Lower lobe of right lung (tissue), 2 donors: ENCODE measurements around the gene KCNC2. TPM values are rescaled to one million over a fixed set of nuclear protein-coding genes. Genes with fewer than 3 reads are reported as not detected.

Experiments
- ATAC-seq, 2 donors: fragments of 200-7000 bp; cut with Tn5 transposase; one replicate each; pipeline ENCODE4 v1.9.1; 2020 to 2022; ENCODE audit warnings: mild to moderate bottlenecking in 2 of 2, moderate library complexity in 2 of 2
- DNase-seq: peaks from one replicate; pipeline ENCODE4 v3.0.0-alpha.2; 2020
- H3K27ac ChIP-seq: fragments of 200-600 bp; one replicate; pipeline ENCODE4 v1.8.0; 2022
- H3K27me3 ChIP-seq: fragments of 200-600 bp; one replicate; pipeline ENCODE4 v1.8.0; 2022; ENCODE audit warnings: low read depth
- H3K36me3 ChIP-seq: fragments of 200-600 bp; one replicate; pipeline ENCODE4 v1.8.0; 2022; ENCODE audit warnings: mild to moderate bottlenecking
- H3K4me1 ChIP-seq: fragments of 200-600 bp; one replicate; pipeline ENCODE4 v1.8.0; 2022
- H3K4me3 ChIP-seq: fragments of 200-600 bp; one replicate; pipeline ENCODE4 v1.8.0; 2022; ENCODE audit warnings: mild to moderate bottlenecking
- H3K9me3 ChIP-seq: fragments of 200-600 bp; one replicate; pipeline ENCODE4 v1.8.0; 2022
- intact Hi-C: fragments of 100-400 bp; cut with DNase I; formaldehyde crosslinking; loops from one replicate; pipeline ENCODE4 v1.11.0; 2022
- total RNA-seq: library from RNA; stranded (reverse); fragmentation: NEBNext Ultra II Directional; extraction: Animal tissue kit (Norgen Biotek cat#: 25700); gene quantifications from one replicate; pipeline ENCODE4 v1.2.1, GENCODE V29; 2021
- TF ChIP-seq, protein P1 (sequence below): fragments of 200-600 bp; IDR thresholded peaks from one replicate; pipeline ENCODE4 v1.8.0; 2022; ENCODE audit warnings: antibody characterized with exemption, mild to moderate bottlenecking
- donor health status: DM: no; HTN: yes; CAD: no; lungs with severe emphysema.

KCNC2 gene
- total RNA-seq, 1 donor from 2014 or later = not detected

GRCh38 chr12:75184516-75184915 is 25.1 kb downstream of the KCNC2 start:
- Histone ChIP-seq H3K36me3 (no peaks in the 10 kb centered on the region), H3K9me3 (no peaks in the 10 kb centered on the region), H3K4me1 (no peaks in the 10 kb centered on the region), H3K27ac (no peak overlapping the region), H3K4me3 (no peak overlapping the region), H3K27me3 (no peaks in the 10 kb centered on the region)
- TF ChIP-seq, protein P1, sequence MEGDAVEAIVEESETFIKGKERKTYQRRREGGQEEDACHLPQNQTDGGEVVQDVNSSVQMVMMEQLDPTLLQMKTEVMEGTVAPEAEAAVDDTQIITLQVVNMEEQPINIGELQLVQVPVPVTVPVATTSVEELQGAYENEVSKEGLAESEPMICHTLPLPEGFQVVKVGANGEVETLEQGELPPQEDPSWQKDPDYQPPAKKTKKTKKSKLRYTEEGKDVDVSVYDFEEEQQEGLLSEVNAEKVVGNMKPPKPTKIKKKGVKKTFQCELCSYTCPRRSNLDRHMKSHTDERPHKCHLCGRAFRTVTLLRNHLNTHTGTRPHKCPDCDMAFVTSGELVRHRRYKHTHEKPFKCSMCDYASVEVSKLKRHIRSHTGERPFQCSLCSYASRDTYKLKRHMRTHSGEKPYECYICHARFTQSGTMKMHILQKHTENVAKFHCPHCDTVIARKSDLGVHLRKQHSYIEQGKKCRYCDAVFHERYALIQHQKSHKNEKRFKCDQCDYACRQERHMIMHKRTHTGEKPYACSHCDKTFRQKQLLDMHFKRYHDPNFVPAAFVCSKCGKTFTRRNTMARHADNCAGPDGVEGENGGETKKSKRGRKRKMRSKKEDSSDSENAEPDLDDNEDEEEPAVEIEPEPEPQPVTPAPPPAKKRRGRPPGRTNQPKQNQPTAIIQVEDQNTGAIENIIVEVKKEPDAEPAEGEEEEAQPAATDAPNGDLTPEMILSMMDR = no peak
- intact Hi-C loops = no loop called here
- DNase-seq = no peak
- ATAC-seq = no peak

- Histone ChIP-seq H3K36me3 (no peaks in the 10 kb centered on the region), H3K4me1 (no peaks in the 10 kb centered on the region), H3K27ac (no peak overlapping the region), H3K4me3 (no peak overlapping the region), H3K9me3 (no peaks in the 10 kb centered on the region), H3K27me3 (no peaks in the 10 kb centered on the region)
- intact Hi-C loops = no loop called here
- no peak for DNase-seq
- no peak for ATAC-seq
- TF ChIP-seq, protein P1 = no peak
These were observed 25.7 kb downstream of the KCNC2 start for GRCh38 chr12:75183967-75184366.

DNA sequence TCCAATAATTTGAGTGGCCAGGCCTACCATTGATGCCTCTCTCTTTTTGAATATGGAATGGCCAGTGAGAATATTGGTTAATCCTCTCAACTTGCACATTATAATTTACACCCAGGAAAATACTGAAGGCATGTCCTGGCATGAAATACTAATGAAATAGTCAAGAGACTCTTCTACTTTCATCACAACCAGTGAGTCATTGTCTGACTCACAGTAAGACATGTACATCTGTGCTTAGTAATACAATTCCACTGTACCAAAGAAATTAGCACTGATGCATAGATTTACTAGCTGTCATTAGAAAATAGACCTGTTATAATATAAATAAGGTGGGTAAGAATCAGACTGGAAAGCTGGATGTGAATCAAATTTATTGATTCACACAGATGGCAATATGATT is 31.6 kb downstream of the KCNC2 start:
- Histone ChIP-seq H3K4me3 (no peak overlapping the region), H3K9me3 (no peaks in the 10 kb centered on the region), H3K36me3 (no peaks in the 10 kb centered on the region), H3K27ac (no peak overlapping the region), H3K27me3 (no peaks in the 10 kb centered on the region), H3K4me1 (no peaks in the 10 kb centered on the region)
- DNase-seq (no peak), ATAC-seq (no peak)
- TF ChIP-seq, protein P1 = no peak
- intact Hi-C loops = no loop called here

GRCh38 chr12:75172611-75173010 is 37.0 kb downstream of the KCNC2 start:
- H3K4me1 ChIP-seq = no peaks in the 10 kb centered on the region
- TF ChIP-seq, protein P1 = no peak
- no peaks in the 10 kb centered on the region for H3K27me3 ChIP-seq
- no peak overlapping the region for H3K4me3 ChIP-seq
- H3K27ac ChIP-seq = no peak overlapping the region
- no peaks in the 10 kb centered on the region for H3K36me3 ChIP-seq
- ATAC-seq (no peak), DNase-seq (no peak)
- no peaks in the 10 kb centered on the region for H3K9me3 ChIP-seq
- intact Hi-C loops = no loop called here

DNA sequence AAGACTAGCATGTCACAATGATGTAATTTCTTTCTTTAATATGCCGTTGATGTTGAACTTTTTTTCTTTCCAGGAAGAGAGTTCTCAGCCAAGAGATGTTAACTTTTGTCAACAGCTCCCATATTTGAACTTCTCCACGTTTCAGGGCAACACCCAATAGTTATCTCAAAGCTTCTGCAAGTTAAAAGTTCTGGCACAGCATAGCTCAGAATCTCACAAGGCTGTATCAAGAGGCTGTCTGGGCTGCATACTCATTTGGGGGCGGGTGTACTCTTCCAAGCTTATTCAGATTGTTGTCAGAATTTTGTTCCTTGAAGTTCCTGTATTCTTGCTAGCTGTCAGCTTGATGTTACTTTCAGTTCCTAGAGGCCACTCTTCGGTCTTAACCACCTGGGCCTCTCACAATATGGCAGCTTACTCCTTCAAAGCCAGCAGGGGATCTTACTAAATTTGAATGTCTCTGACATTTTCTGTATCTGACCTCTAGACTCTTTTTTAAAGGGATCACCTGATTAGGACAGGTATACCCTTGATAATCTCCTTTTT is 38.9 kb downstream of the KCNC2 start:
- TF ChIP-seq, protein P1 = no peak
- no peaks in the 10 kb centered on the region for H3K27me3 ChIP-seq
- DNase-seq (no peak), ATAC-seq (no peak)
- H3K4me1 ChIP-seq = no peaks in the 10 kb centered on the region
- H3K36me3 ChIP-seq = no peaks in the 10 kb centered on the region
- H3K9me3 ChIP-seq = no peaks in the 10 kb centered on the region
- no peak overlapping the region for H3K27ac ChIP-seq
- H3K4me3 ChIP-seq = no peak overlapping the region
- intact Hi-C loops = no loop called here

GRCh38 chr12:75162845-75163244 is 46.8 kb downstream of the KCNC2 start:
- no peak for DNase-seq
- TF ChIP-seq, protein P1 = no peak
- no peak for ATAC-seq
- Histone ChIP-seq H3K27me3 (no peaks in the 10 kb centered on the region), H3K4me1 (no peaks in the 10 kb centered on the region), H3K9me3 (no peaks in the 10 kb centered on the region), H3K36me3 (no peaks in the 10 kb centered on the region), H3K4me3 (no peak overlapping the region), H3K27ac (no peak overlapping the region)
- intact Hi-C loops = no loop called here
